Mucosa of rectum (tissue), 2 donors: Measurements from ENCODE around the gene GCNA.
"Not testable (repeated sequence)": the region's sequence is repeated elsewhere in the genome, so short reads cannot be mapped to it uniquely, and the experiment has no call there.

Source experiments
- H3K27ac ChIP-seq, 2 donors: one replicate each; pipeline ENCODE4 v1.7.0; 2013; ENCODE audit warnings: inconsistent platforms in 2 of 2, low read depth in 2 of 2, low read length in 2 of 2
- H3K27me3 ChIP-seq, 2 donors: one replicate each; pipeline ENCODE4 v1.7.0; 2013; ENCODE audit warnings: low read length in 2 of 2; ENCODE audit not compliant: control insufficient read depth in 2 of 2, insufficient read depth in 2 of 2
- H3K36me3 ChIP-seq, 2 donors: one replicate each; pipeline ENCODE4 v1.7.0; 2013; ENCODE audit warnings: low read length in 2 of 2; ENCODE audit not compliant: control insufficient read depth in 2 of 2, insufficient read depth in 2 of 2
- H3K4me1 ChIP-seq, 2 donors: one replicate each; pipeline ENCODE4 v1.7.0; 2013; ENCODE audit warnings: low read length in 2 of 2, mild to moderate bottlenecking in 1 of 2; ENCODE audit not compliant: control insufficient read depth in 2 of 2, insufficient read depth in 2 of 2
- H3K4me3 ChIP-seq, 2 donors: one replicate each; pipeline ENCODE4 v1.7.0; 2013; ENCODE audit warnings: low read length in 2 of 2
- H3K9ac ChIP-seq, 2 donors: one replicate each; pipeline ENCODE4 v1.7.0; 2013; ENCODE audit warnings: low read length in 2 of 2, low read depth in 1 of 2, mild to moderate bottlenecking in 1 of 2
- H3K9me3 ChIP-seq, 2 donors: one replicate each; pipeline ENCODE4 v1.7.0; 2013; ENCODE audit warnings: low read length in 2 of 2; ENCODE audit not compliant: control insufficient read depth in 2 of 2
- donor health status: healthy.
- donor health status: Normal muscosa, but diverticular disease.

The GCNA gene

DNA sequence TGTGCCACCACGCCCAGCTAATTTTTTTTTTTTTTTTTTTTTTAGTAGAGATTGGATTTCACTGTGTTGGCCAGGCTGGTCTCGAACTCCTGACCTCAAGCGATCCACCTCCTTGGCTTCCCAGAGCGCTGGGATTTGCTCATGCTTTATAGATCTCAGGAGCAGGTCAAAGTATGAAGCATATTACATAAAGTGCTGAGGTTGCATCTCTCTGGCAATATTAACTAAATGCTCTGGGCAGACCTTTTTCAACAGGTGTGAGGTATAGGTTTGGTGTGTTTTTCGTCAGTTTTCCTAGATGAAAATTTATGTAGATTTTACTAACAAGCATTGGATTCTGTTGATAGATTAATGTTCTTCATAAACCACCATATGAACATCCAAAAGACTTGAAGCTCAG is 19.3 kb upstream of the GCNA start:
- no peaks in the 10 kb centered on the region for H3K27me3 ChIP-seq
- H3K36me3 ChIP-seq, result peaks cover 42 to 64% of the 10 kb centered on the region in 2 donors
- no peaks in the 10 kb centered on the region for H3K4me1 ChIP-seq
- no peak overlapping the region for H3K4me3 ChIP-seq
- H3K9ac ChIP-seq, result no peak overlapping the region
- H3K9me3 ChIP-seq, result no peaks in the 10 kb centered on the region
- no peak overlapping the region for H3K27ac ChIP-seq

DNA sequence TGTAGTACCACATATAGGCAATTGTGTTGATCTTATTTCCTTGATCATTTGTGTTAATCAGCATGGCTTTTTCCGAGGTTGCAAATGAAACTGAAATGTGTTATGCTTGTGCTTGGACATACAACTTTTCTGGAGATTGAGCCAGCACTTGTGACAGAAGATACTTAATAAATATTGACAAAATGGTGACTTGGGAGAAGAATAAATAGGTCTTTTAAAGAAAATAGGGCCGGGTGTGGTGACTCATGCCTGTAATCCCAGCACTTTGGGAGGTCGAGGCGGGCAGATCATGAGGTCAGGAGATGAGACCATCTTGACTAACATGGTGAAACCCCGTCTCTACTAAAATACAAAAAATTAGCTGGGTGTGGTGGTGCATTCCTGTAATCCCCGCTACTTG is 18.5 kb upstream of the GCNA start:
- not testable (repeated sequence) for H3K9ac ChIP-seq, H3K27ac ChIP-seq, H3K9me3 ChIP-seq, H3K4me3 ChIP-seq, H3K4me1 ChIP-seq, H3K27me3 ChIP-seq
- H3K36me3 ChIP-seq, result peaks cover 44 to 69% of the 10 kb centered on the region in 2 donors

DNA sequence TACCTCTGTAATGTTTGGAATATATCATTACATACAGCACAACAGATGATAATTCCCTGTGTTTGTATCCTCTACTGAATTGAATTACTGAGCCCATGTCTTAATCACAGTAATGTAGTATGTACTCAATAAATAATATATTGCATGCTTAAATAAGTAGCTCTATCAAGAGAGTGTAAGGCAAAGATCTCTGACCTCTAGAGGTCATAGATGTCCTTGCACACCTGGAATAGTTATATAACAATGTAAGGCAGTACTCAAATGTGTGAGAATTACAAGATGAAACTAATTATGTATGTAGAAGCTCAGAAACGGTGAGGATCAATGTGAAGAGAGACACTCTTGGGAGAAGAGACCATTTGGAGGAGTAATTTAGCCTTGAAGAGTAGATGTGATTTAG is 14.3 kb upstream of the GCNA start:
- H3K27me3 ChIP-seq, result peaks cover 0 to 3% of the 10 kb centered on the region in 2 donors
- H3K9ac ChIP-seq, result no peak overlapping the region
- H3K9me3 ChIP-seq, result no peaks in the 10 kb centered on the region
- H3K36me3 ChIP-seq, result peaks cover 36 to 56% of the 10 kb centered on the region in 2 donors
- no peak overlapping the region for H3K4me3 ChIP-seq
- H3K4me1 ChIP-seq, result no peaks in the 10 kb centered on the region
- H3K27ac ChIP-seq, result no peak overlapping the region

DNA sequence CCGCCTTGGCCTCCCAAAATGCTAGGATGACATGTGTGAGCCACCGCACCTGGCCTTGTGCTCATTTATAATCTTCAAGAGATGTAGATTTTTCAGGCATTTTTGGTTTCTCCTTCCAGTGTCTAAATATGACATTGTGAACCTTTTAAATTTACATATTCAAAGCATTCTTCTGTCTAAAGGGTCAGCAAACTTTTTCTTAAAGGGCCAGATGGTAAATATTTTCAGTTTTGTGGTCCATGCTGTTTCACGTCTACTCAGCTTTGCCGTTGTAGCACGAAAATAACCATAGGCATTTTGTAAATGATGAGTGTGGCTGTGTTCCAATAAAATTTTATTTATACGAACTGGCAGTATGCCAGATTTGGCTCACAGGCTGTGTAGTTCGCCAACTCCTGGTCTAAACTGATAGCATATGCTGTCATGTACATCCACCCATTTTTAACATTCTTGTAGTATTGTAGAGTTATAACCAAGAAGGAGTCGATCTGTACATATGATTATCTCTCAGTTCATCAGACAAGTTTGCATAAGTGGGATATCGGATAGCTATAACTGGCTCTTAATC is 12.7 kb upstream of the GCNA start:
- Histone ChIP-seq H3K27ac (no peak overlapping the region), H3K9me3 (no peaks in the 10 kb centered on the region), H3K4me1 (no peaks in the 10 kb centered on the region), H3K36me3 (peaks cover 31 to 47% of the 10 kb centered on the region in 2 donors), H3K4me3 (no peak overlapping the region), H3K9ac (no peak overlapping the region), H3K27me3 (peaks cover 0 to 3% of the 10 kb centered on the region in 2 donors)

DNA sequence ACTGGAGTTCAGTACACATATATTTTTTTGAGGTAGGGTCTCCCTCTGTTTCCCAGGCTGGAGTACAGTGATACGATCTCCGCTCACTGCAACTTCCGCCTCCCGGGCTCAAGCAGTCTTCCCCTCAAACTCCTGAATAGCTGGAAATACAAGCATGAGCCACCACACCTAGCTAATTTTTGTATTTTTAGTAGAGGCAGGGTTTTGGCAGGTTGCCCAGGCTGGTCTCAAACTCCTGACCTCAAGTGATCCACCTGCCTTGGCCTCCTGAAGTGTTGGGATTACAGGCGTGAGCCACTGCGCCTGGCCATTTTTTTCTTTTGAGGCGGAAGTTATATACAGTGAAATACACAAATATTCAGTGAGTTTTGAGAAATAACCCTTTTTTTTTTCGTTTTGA is 6.8 kb upstream of the GCNA start:
- H3K9me3 ChIP-seq, H3K27me3 ChIP-seq: not testable (repeated sequence)
- peaks cover 18 to 30% of the 10 kb centered on the region in 2 donors for H3K36me3 ChIP-seq

DNA sequence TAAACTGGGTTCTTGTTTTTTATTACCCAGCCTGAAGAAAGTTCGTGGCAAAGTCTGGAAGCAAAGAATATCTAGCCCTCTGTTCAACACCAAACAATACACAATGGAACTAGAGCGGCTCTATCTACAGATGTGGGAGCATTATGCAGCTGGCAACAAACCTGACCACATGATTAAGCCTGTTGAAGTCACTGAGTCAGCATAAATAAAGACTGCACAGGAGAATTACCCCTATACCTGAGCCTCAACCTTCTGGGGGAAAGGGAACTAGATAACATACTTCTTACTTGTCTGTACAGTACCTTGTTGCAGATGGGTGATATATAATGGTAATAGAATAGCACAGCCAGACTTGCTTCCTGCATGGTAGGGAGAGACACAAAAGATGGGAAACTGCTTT is 4.6 kb upstream of the GCNA start:
- H3K27ac ChIP-seq, result no peak overlapping the region
- H3K36me3 ChIP-seq, result peaks cover 13 to 23% of the 10 kb centered on the region in 2 donors
- no peak overlapping the region for H3K9ac ChIP-seq
- no peaks in the 10 kb centered on the region for H3K4me1 ChIP-seq
- no peak overlapping the region for H3K4me3 ChIP-seq
- no peaks in the 10 kb centered on the region for H3K27me3 ChIP-seq
- no peaks in the 10 kb centered on the region for H3K9me3 ChIP-seq

More for the DNA sequence above, 6.8 kb upstream of the GCNA start:
- not testable (repeated sequence) for H3K9ac ChIP-seq, H3K4me1 ChIP-seq, H3K4me3 ChIP-seq, H3K27ac ChIP-seq

DNA sequence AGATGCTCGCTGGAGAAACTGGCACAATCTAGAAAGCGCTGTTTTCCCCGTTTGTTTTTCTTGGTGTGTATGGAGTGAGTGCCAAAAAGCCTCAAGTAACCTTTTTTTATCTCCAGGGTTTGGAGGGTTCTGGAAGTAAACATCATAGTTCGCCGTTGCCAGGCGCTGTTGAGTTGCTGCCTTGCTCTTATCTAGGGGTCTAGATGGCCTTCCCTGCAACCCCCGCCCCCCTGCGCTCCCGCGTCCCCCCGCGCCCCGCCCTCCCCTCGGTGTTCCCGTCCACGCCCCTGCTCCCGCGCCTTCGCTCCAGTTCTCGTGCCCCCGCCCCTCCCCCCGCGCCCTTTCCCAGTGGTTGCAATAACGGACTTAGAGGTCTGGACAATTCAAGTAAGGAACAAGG is 555 bp upstream of the GCNA start:
- Histone ChIP-seq H3K4me3 (no peak overlapping the region), H3K27ac (no peak overlapping the region)

DNA sequence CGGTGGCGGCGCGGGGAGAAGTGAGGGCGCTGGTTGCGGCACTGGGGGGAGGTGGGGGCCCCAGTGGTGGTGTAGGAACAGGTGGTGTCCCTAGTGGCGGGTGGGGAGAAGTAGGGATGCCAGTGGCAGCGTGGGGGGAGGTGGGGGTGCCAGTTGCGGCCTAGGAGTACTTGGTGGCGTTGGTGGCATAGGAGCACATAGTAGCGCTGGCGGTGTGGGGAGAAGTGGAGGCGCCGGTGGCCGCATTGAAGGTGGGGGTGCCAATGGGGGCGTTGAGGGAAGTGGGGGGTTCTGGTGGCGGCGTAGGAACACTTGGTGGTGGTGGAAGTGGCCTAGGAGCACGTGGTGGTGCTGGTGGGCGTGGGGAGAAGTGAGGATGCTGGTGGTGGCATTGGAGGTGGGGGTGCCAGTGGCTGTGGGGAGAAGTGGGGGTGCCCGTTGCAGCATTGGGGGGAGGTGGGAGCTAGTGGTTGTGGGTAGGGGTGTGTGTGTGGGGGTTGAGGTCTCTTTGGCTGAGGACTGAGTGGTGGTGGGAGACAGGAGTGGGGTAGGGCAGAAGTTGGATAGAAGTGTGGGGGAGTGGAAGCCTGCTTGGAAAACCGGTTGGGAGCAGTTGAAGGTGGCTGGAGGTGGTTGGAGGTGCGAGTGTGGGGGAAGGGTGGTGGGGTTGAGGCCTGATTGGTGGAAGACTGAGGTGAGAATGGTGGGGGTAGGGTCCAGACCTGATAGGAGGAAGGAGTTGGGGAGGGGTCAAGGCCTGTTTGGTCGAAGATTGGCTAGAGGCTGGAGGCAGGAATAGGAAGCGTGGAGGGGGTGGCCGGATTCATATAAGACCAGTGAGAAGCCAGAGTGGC is 1.1 kb downstream of the GCNA start:
- no peaks in the 10 kb centered on the region for H3K27me3 ChIP-seq
- H3K4me1 ChIP-seq, result no peaks in the 10 kb centered on the region
- H3K4me3 ChIP-seq, result no peak overlapping the region
- no peaks in the 10 kb centered on the region for H3K9me3 ChIP-seq
- H3K27ac ChIP-seq, result no peak overlapping the region
- H3K9ac ChIP-seq, result no peak overlapping the region
- H3K36me3 ChIP-seq, result peaks cover 0 to 13% of the 10 kb centered on the region in 2 donors

More for the DNA sequence above, 555 bp upstream of the GCNA start:
- Histone ChIP-seq H3K9ac (no peak overlapping the region), H3K36me3 (peaks cover 9 to 23% of the 10 kb centered on the region in 2 donors), H3K27me3 (no peaks in the 10 kb centered on the region), H3K4me1 (no peaks in the 10 kb centered on the region), H3K9me3 (no peaks in the 10 kb centered on the region)

DNA sequence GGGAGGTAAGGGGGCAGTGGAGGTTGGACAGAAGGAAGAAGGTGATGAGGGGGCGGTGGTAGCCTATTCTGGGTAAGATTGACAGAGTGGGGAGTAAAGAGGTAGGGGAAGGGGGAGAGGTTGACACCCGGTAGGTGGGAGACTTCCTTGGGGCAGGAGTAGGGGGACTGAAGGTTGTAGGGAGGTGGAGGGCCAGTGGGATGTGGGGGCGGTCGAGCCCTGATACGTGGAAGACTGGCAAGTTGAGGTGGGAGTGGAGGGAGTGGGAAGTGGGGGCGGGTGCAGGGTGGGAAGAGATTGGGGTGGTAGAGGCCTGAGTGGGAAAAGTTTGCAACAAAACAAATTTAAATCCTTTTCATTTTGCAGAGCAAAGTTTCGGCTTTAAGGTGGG is 1.7 kb downstream of the GCNA start:
- Histone ChIP-seq H3K27me3 (no peaks in the 10 kb centered on the region), H3K4me1 (no peaks in the 10 kb centered on the region), H3K9me3 (no peaks in the 10 kb centered on the region), H3K4me3 (no peak overlapping the region), H3K27ac (no peak overlapping the region), H3K36me3 (peaks cover 0 to 11% of the 10 kb centered on the region in 2 donors), H3K9ac (no peak overlapping the region)

DNA sequence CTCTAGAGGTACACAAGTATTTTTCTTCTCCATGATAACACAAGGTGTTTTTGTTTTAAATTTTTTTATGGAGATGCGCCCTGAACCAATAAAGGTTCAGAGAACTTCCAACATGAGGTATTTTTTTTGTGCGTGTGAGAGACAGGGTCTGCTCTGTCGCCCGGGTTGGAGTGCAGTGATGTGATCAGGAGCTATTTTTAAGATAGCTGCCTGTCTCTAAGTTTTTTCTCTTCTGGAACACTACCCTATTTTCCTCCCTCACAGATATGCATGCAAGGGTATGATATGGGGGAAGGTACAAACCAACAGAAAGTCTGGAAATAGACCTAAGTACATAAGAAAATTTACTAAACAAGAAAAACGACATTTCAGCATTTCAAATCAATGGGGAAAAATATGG is 3.0 kb downstream of the GCNA start:
- H3K4me3 ChIP-seq, result no peak overlapping the region
- no peaks in the 10 kb centered on the region for H3K4me1 ChIP-seq
- no peak overlapping the region for H3K9ac ChIP-seq
- H3K36me3 ChIP-seq, result peaks cover 0 to 6% of the 10 kb centered on the region in 2 donors
- H3K27ac ChIP-seq, result no peak overlapping the region
- H3K9me3 ChIP-seq, result no peaks in the 10 kb centered on the region
- H3K27me3 ChIP-seq, result no peaks in the 10 kb centered on the region
